CD4-positive, alpha-beta T cell treated with Interferon gamma for 1 hour (primary cell): ENCODE results near the gene ISG20L2.

Experiments
- DNase-seq: peaks from one replicate; pipeline ENCODE4 v3.0.0-alpha.2; 2020

The ISG20L2 gene

GRCh38 chr1:156752843-156753482 lies 24.4 kb upstream of the ISG20L2 start:
- no peak for DNase-seq

DNA sequence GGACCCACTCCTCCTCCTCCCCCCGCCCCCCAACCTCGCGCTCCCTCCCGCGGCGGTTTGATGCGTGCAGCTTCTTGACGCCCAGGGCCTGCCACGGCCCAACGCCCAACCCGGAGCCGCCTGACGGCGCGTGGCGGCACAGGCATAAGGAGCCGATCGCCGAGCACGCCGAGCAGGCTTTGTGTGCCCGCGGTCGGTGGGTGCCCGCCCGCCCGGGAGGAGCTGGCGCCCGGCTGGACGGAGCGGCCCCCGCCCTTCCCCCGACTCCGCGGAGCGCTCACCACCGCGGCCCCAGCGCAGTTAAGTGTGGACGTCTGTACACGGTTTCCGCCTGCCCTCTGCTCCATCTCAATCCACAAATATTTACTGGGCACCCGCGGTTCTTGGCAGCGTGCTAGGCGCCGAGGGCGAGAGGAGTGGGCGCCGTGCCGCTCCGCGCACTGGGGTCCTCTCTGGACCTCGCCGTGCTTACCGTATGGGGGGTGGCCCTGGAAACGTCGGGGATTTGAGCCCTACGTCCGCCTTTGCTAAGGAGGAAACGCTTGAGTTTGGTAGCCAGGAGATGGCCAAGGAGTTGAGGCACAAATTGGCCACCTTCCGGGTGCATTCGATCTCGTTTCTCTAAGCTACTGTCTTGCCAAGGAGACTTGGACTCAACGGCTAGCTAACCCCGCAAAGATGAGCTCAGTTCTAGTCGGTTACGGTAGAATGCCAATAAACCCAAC lies 23.4 kb upstream of the ISG20L2 start:
- DNase-seq: peak; percentile 96

DNA sequence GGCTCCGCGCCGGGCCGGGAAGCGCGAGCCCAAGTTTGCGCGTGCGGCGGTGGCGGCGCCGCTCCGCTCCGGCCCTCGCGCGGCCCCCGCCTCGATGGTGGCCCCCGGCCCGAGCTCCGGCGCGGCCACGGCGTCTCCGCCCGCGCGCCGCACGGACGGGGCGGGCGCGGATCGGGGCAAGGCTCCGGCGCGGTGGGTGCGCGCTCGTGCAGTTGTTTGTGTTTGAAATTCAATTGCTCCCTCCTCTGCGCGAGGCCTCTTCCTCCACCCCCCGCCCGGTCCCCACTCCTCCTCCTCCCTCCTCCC lies 22.8 kb upstream of the ISG20L2 start, which contains the start of gene HDGF:
Gene HDGF, minus strand, starts transcription at position 225 of the 306 bp plus-strand sequence. CDS start 246 bp downstream, outside the sequence.
- no peak for DNase-seq

DNA sequence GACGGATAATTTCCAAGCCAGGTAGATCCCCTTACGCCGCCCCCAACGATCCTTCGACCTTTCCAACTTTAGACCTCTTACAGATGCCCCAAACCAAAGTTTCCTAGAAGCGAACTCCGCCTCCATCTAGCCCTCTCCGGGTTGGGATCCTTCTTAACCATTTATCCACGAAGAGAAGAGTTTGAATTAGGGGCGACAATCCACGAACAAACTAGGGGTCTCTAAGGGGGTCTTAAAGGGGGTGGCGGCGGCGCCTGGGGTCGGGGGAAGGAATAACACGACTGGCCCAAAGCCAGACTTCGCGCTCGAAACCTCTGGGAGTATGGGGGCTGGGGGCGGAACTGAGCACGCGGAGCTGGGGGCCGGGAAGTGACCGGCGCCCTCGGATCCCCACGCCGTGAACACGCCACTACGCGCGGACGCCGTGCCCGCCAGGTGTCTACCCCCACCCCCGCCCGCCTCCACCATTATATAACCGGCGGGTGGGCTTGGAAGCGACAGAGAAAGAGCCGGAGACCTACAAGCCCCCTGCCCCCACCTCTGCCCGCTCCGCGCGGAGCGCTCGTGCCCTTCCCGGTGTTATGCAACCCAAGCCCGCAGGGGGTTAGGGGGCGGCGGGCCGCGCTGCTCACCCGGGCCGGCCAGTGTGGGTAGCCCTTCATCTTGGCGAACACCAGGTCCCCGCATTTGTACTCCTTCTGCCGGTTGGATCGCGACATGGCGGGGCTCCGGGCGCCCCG lies 22.3 kb upstream of the ISG20L2 start:
- peak; percentile 32 for DNase-seq

DNA sequence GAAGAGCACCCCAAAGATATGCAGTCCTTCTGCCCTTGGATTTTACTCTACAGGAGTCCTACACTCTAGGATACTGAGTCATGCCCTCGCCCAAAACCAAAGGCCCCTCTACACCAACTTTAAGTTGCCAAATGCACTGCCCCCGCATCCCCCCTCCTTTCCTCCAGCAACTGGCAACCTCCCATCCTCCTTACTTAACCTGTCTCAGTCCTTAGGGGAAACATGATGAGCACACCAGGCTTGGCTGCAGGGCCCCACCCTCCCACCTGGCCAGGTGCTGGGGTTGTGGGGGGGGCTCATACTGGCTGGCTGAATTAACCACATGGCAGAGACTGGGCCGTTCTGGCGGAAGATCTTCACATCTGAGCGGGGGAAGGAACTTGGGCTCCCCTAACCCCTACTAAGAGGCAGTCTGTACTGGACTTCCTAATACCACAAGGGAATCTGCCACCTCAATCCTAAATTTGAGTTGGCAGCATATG lies 21.7 kb upstream of the ISG20L2 start:
- peak; percentile 20 for DNase-seq

DNA sequence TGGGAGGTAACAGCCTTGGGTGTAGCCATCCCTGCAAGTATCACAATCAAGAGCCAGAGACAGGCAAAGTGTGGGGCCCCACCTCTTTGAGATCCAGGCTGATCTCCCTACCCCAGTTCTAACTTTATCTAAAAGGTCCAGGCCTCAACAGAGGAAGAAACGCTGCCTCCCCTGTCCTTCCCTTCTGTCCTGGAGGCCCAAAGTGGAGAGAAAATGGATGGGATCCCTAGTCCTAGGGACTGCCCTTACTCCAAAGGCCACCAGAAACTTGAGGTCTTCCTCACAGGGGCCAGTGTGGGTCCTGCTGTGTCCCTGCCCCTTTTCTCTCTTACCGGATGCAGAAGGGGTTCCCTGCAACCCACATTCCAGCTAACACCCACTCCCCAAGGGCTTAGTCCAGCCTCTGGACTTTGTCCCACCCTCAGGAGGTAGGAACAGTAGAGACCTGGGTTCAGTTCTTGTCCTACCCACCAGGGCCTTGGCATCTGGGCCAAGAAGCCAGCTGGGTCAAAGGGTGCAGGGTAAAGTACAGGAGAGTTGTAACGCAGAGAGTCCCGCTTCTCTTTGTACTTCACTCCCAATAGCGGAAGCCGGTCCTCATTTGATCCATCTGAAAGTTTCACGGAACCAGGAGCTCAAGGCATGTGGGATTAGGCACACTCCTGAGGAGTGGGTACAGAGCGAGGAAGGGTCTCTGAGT lies 21.0 kb upstream of the ISG20L2 start:
- no peak for DNase-seq

DNA sequence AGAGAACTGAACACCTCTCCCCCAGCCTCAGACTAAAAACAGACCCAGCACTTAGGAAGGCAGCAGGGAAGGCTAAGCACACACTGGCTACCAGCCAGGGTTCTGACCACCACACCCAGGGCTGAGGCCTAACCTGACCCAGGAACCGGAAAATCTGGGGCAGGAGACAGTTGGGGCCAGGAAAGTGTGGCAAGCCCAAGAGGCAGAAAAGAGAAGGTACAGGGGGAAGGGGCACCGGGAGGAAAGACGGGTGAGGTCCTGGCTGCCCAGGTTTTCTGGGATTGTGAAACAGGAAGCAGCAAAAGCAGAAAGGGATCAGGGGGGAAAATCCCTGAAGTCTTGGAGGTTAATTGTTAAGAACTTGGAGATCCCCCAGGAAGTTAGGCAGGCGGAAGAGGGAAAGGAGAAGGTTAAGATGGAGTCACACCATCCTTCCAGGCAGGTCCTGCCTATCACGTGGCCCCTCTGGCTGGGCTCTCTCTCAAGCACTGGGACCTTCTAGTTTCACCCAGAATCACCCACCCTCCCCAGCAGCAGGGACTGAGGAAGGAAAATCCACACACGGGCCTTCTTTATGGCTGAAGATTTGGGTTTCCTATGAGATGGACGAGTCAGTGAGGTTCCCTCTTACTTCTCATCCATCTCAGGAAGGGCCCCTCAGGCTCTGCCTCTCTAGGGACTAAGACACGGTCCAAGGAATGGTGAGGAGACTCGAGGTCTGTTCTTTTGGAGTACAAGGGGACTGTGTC lies 20.3 kb upstream of the ISG20L2 start:
- peak; percentile 29 for DNase-seq

- DNase-seq: no peak
These were observed 19.4 kb upstream of the ISG20L2 start for GRCh38 chr1:156747742-156748669.

DNA sequence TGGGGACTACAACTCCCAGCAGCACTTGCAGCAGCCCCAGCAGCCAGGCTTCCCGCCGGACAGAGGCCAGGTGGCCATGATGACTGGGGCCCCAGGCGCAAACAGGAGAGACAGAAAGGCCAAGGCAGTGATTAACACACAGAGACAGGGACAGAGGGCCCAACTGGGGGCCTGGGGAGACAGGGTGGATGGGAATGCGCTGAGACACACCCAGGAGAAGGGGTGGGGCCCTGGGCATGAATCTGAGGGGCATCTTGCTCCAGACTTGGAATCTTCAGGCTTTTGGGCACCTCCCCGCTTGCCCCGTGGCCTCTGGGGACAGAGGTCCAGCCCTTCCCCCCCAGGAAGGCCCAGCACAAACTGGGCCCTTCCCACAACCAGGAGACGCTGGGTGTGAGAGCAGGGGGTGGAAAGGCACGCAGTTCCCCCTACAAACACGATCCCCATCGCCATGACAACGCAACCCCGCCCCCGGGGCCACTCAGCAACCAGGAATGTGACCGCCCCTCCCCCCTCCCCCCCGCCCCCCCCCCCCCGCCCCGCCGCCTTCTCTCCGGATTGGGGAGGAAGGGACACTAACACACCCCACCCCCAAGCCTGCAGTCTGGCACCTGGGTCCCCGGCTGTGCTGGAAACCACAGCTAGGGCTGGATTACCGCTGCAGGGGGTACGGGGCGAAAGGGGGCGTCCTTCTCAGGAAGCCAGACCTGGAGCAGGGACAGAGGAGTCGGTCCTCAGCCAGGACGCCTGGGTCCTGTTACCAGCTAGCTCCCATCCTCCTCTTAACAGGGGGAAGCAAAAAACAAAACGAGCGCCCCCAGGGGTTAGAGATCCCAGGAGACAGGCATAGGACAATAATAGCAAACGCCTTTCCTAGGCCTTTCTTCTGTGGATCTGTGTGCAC lies 18.4 kb upstream of the ISG20L2 start:
- peak; percentile 83 for DNase-seq

GRCh38 chr1:156746406-156746727 lies 17.8 kb upstream of the ISG20L2 start:
- no peak for DNase-seq

DNA sequence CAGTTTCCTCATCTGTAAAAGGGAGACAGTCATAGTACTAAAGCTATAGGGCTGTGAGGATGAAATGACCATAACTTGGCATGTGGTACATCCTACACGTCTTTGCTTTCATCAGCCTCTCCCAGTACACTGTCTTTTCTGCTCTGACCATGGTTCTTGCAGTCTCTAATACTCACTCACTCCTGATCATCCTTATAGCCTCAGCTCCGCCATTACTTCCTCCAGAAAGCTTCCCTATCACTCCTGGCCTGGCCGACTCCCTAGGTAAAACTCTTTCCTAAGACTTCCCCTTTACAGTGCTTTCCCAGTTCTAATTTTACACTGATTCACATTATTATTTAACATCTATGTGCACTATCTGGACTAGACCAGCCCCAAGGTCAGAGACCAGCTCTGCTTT lies 17.3 kb upstream of the ISG20L2 start:
- DNase-seq: no peak

- DNase-seq: no peak
These were observed 16.3 kb upstream of the ISG20L2 start for GRCh38 chr1:156744786-156745419.

GRCh38 chr1:156744344-156744743 lies 15.8 kb upstream of the ISG20L2 start:
- no peak for DNase-seq

DNA sequence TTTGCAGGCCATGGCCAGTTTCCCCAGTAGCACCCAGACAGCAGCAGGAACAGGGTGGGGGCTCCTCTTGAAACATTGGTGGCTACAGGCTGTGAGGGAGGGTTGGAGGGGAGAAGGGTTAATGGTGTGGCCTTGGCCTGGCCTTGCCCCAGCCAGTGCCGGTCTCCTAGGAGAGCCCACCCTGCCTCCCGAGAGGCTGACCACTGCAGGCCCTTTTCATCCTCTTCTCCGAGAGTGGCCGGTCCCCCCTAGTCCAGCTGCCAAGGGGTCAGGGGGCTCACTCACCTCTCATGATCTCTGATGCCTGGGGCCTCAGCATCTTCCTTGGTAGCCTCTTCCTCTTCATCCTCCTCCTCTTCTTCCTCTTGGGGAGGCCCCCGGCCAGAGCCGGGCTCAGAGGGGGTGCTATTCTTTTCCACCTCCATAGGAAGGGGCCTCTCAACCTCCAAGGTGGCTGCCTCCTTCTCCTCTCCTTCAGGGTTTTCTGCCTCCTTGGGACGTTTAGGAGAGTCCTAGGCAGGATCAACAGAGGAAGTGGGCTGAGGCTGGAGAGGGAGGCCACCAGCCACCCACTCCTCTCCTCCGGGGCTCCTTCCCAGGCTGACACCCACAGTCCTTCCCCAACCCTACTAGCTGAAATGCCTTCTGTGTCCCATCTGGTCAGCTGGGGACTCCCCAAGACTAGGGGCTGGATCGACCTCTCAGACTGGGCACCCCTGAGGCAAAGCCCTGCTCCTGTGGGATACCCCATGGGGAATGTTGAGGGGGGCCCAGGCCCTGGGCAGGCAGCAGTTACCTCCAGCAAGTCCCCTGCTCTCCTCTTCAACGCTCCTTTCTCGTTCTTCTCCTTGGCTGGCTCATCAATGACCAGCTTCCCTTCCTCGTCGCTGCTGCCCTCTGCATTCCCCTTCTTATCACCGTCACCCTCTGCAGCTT lies 15.1 kb upstream of the ISG20L2 start:
- no peak for DNase-seq

DNA sequence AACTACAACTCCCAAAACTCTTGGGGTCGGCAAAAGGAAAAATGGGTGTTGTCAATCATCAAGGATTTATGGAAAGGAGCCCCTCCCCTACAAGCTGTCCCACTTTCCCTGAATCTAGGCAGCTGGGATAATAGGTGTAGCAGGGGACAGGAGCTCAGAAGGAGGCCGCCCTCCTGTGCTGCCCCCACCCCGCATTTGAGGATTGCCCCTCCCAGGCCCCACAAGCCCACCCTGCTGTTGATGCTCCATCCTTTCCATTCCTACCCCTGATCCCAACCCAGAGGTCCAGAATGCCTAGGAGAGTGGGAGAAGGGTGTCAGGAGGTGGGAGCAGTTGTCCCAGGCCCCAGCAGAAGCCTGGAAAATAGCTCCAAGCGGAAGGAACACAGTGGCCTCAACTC lies 14.2 kb upstream of the ISG20L2 start:
- DNase-seq: no peak

DNA sequence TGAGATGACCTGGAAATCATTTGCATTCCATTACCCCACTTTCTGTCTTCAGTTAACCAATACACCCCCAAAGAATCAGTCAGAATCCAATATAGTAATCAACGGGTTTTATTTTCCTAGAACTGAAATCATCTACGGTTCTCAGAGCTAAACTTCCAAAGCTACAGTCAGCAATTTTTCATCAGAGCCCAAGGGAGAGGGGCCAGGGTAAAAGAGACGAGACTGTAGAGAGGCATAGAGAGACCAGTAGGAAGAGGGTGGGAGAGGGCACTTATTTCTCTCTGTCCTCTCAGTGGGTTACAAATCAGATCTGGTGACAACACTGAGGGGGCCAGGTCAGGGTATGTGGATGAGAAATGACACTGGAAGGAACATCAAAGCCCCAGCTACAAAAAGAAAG lies 13.5 kb upstream of the ISG20L2 start:
- DNase-seq: no peak

GRCh38 chr1:156741481-156741983 lies 13.0 kb upstream of the ISG20L2 start:
- no peak for DNase-seq

DNA sequence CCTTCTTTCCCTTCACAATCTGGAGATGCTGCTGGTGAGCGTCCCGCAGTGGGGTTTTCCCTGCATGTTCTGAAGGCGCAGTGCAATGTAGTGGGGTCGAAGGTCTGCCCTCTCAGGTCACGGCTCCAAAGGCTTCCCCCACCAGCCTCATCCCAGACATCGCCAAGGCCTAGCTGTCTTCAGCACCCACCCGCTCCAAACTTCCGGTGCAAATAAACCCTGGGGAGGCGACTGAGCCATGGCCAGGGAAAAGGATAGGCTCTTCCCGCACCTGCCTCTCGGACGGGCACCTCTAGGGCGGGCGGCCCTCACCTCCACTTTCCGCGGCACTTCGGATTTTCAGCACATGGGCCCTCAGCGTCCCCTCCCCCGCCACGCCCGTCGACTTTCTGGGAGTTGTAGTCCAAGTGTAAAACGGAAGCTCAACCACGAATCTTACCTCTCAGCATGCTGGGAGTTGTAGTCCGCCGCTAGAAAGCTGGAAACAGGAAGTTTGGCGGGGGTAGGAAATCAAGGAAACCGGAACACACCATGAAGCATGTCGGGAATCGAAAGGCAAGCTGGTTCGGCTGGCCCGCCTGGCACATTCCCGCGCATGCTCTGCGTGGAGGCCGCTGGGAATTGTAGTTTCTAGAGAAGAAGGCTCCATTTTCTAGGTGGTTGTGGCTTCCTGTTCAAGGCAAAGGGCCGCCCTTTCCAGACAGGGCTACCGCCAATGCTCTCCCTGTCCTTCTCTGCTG lies 12.3 kb upstream of the ISG20L2 start, which contains the start of gene MRPL24:
Gene MRPL24, minus strand, starts transcription at position 348 of the 740 bp plus-strand sequence. CDS start 2,384 bp downstream, outside the sequence.
- DNase-seq: peak; percentile 99
